Measurements from ENCODE around the gene KLHL36.

KLHL36 gene

GRCh38 chr16:84699712-84700445, 51.6 kb downstream of the KLHL36 start, which contains the start of gene USP10:
Gene USP10 (plus strand): TSS chr16:84700000. CDS start chr16:84700091, 91 bp downstream.
- DNase-seq: peak; percentile 85

- peak; percentile 48 for DNase-seq
These were observed 52.4 kb downstream of the KLHL36 start for GRCh38 chr16:84700446-84701300.

- DNase-seq: no peak
These were observed 55.4 kb downstream of the KLHL36 start for GRCh38 chr16:84703681-84704080.

GRCh38 chr16:84704253-84704652, 55.9 kb downstream of the KLHL36 start:
- DNase-seq: no peak

GRCh38 chr16:84706856-84707255, 58.5 kb downstream of the KLHL36 start:
- no peak for DNase-seq

- no peak for DNase-seq
These were observed 61.3 kb downstream of the KLHL36 start for GRCh38 chr16:84709609-84710008.

- DNase-seq: no peak
These were observed 62.4 kb downstream of the KLHL36 start for GRCh38 chr16:84710686-84711085.
